NB4 (cell line): ENCODE measurements around the gene FOXF1.

ENCODE experiments used
- DNase-seq: peaks from one replicate; pipeline ENCODE4 v3.0.0; 2010; ENCODE audit warnings: low read depth
- H3K4me3 ChIP-seq: one replicate; pipeline ENCODE4 v1.5.1; 2011; ENCODE audit warnings: mild to moderate bottlenecking, low read depth, low read length, moderate library complexity
- CTCF ChIP-seq: IDR thresholded peaks from one replicate; pipeline ENCODE4 v1.5.1; 2012; ENCODE audit warnings: low read depth, low read length
- MYC ChIP-seq: IDR thresholded peaks from 2 replicates; pipeline ENCODE4 v1.6.1; 2011; ENCODE audit warnings: low read depth, low read length
- POLR2A ChIP-seq: IDR thresholded peaks from 2 replicates; pipeline ENCODE4 v1.6.1; 2011; ENCODE audit warnings: mild to moderate bottlenecking; ENCODE audit not compliant: insufficient read length; ENCODE audit errors: extremely low read depth
- TF ChIP-seq, protein P1 (sequence below): IDR thresholded peaks from 2 replicates; pipeline ENCODE4 v1.6.1; 2011; ENCODE audit warnings: low read depth, low read length

The FOXF1 gene

DNA sequence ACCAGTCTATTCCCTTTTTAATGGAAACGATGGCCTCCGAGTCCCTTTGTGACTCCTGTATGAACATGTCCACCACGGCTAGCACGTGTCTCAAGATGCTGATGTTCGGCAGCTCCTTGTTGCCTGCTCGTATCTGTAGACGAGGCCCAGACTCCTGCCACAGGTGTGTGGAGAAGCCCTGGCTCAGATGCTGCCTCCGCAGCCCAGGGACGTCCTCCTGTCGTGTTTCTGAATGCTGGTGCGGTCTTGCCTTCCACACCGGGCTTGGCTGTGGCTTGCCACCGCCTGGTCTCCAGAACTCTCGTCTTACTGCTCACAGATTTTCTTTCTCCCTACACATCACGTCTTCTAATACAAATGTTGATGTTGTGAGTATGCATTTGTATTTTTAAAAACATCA lies 17.0 kb downstream of the FOXF1 start:
- no peak for DNase-seq
- H3K4me3 ChIP-seq = no peak overlapping the region
- TF ChIP-seq MYC = no peak
- no peak for TF ChIP-seq CTCF
- no peak for TF ChIP-seq POLR2A
- TF ChIP-seq, protein P1, sequence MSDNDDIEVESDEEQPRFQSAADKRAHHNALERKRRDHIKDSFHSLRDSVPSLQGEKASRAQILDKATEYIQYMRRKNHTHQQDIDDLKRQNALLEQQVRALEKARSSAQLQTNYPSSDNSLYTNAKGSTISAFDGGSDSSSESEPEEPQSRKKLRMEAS = no peak

GRCh38 chr16:86528061-86528929 lies 18.0 kb downstream of the FOXF1 start:
- no peak for TF ChIP-seq CTCF
- no peak for TF ChIP-seq POLR2A
- TF ChIP-seq, protein P1 = no peak
- no peak for TF ChIP-seq MYC
- no peak for DNase-seq
- H3K4me3 ChIP-seq = no peak overlapping the region

GRCh38 chr16:86529160-86529559 lies 18.8 kb downstream of the FOXF1 start:
- TF ChIP-seq POLR2A = no peak
- TF ChIP-seq, protein P1 = no peak
- no peak for TF ChIP-seq MYC
- TF ChIP-seq CTCF = no peak
- DNase-seq = no peak
- H3K4me3 ChIP-seq = no peak overlapping the region

DNA sequence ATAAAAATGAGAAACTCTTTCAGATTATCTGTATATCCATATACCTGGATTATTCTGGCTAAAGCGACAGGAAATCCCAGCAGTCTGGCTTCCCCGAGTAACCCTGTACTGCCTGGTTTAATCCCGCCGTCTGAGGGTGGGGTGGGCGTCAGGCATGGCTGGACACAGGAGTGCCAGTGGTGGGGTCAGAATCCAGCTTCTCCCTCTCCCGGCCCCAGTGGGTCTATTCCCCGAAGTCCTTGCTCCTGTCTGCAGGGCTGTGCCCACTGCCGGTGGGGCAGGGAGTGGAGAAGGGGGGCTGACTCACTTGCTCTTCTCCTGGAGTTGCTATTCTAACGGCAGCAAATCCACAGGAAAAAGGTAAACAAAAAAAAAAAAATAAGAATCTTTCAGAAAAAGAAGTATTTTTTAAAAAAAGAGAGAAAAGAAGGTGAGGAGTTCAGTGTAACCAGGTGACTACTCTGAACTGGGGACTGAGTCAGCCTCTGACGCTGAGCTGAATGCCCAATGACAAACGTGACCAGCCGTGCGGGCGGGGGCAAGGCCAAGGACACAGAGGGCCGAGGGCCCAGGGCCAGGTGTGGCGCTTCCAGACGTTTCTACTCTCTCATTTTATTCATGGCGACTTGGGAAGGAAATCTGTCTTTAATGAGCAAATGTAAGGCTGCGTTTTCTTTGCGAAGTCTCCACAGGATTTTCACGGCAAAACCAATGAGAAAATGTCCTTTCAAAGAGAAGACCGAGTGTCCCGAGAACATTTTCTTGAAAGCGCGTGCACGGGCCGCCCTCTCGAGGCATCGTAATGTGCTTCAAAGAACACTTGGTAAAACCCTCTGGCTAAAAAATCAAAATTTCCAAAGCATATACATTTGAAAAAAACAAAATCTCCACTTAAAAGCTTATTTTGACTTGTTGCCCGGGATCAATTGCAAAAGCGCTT lies 20.2 kb downstream of the FOXF1 start:
- DNase-seq = no peak
- TF ChIP-seq, protein P1 = no peak
- TF ChIP-seq CTCF (no peak), POLR2A (no peak), MYC (no peak)
- H3K4me3 ChIP-seq = no peak overlapping the region

- TF ChIP-seq POLR2A (no peak), CTCF (no peak), MYC (no peak)
- TF ChIP-seq, protein P1 = no peak
- no peak for DNase-seq
- H3K4me3 ChIP-seq = no peak overlapping the region
Observed at GRCh38 chr16:86531191-86531545, 20.8 kb downstream of the FOXF1 start.
